NCI-H146 treated with DMSO at 0.1 percent for 48 hours (cell line): ENCODE results near the gene TMEM41B.
"Not testable (repeated sequence)": the region's sequence is repeated elsewhere in the genome, so short reads cannot be mapped to it uniquely, and the experiment has no call there.

Experiments
- DNase-seq: peaks from one replicate; lab custom pipeline; 2025; ENCODE audit not compliant: unreplicated experiment; lab: John Stamatoyannopoulos, UW

The TMEM41B gene

DNA sequence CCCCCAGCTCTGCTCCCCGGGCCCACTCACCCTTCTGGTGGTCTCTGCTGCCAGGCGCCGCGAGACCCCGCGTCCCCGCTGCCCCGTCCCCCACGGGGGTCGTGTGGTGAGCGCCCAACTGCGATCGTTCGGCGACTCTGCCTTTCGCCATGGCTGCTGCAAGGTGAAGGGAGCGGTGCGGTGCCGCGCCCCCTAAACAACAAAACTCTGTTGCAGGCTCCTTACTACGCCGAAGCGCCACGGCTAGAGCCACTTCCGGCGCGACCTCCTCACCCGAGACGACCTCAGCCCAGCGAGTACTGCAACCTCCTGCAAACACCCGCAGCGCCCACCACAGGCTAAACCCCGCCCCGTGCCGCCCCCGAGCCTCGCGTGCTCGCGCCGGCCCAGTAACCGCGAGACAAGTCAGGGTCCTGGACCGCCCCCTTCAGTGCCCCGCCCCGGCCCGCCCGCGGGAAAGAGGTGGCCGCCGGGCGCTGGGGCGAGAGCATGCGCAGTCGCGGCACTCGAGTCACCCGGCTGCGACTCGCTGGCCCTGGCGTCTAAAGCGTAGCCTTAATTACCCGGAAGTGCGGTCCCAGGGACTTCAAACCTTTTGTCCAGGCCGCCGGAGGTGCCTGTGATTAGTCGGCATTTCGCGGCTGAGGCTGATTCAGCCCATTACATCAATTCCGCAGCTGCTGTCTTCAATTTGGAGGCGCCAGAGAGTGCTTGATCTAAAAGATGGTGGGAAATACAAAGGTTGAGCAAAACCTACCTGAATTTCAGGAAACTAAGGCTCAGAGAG is at the start of gene TMEM41B:
Gene TMEM41B, minus strand, starts transcription at position 303 of the 787 bp plus-strand sequence. Its CDS starts 152 bp downstream, at position 151.
- peak; percentile 96 for DNase-seq

DNA sequence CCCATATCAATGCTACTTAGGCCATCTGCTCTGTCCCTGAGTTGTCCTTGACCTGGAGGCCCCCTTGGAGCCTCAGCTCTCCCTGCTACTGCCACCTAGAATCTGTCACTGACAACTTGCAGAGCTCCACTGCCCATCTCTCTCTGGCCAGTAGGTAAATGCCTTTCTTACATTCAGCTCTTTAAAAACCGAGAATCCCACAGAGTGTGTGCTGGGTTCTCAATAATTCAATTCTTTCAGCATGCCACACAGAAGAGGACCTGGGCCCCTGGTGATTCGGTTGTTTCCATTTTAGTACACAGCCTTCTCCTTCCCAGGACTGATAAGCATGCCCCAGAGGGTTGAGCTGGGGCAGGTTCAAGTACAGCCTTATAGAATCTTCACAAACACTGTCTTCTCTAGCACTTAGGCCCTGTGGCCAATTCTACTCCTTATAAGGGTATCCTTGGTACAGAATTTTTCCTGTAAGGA is 48.0 kb upstream of the TMEM41B start:
- DNase-seq: no peak

DNA sequence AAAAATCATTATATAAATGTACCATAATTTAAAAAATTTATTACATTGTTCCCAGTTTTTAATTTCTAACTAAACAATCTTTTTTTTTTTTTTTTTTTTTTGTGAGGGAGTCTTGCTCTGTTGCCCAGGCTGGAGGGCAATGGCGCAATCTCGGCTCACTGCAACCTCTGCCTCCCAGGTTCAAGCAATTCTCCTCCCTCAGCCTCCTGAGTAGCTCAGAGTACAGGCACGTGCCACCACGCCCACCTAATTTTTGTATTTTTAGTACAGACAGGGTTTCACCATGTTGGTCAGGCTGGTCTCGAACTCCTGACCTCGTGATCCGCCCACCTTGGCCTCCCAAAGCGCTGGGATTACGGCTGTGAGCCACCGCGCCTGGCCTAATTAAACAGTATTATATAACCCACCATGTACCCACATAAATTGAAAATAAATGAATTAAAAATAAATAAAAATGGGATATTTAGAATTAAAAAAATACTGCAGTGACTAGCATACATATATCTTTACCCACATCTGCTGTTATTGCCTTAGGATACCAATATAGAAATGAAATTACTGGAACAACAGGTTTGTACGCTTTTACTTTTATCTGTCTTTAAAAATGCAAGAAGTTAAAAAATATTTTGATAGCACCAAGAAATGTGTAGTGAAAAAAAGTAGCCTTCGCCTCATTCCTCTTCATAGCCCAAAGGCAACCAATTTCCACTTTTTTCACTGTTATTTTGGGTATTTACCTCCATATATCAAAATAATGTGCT is 46.6 kb upstream of the TMEM41B start:
- not testable (repeated sequence) for DNase-seq

GRCh38 chr11:9357041-9357440 is 42.6 kb upstream of the TMEM41B start:
- no peak for DNase-seq

DNA sequence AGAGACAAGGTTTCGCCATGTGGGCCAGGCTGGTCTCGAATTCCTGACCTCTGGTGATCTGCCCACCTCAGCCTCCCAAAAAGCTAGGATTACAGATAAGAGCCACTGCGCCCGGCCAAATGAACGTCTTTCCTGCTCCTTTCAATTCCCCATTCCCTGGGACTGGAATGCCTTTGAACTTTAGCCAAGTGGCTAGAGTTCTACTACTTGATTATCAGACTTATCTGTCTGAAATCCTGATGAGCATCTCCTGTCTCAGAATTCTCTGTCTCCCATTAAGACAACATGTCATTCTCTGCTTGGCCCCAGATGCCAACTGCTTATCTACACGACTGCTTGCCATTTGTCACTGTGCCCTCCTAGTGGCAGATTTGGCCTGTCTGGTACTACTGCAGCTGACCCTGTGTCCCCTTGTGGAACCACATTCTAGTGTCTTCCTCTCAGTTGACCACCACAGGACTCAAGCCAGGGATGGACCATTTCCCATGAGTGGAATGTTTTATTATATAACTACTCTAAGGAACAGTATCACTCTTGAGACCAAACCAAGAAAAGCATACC is 37.0 kb upstream of the TMEM41B start:
- DNase-seq: no peak

- DNase-seq: not testable (repeated sequence)
Observed at GRCh38 chr11:9347779-9348178, 33.4 kb upstream of the TMEM41B start.

GRCh38 chr11:9347100-9347499 is 32.7 kb upstream of the TMEM41B start:
- no peak for DNase-seq

DNA sequence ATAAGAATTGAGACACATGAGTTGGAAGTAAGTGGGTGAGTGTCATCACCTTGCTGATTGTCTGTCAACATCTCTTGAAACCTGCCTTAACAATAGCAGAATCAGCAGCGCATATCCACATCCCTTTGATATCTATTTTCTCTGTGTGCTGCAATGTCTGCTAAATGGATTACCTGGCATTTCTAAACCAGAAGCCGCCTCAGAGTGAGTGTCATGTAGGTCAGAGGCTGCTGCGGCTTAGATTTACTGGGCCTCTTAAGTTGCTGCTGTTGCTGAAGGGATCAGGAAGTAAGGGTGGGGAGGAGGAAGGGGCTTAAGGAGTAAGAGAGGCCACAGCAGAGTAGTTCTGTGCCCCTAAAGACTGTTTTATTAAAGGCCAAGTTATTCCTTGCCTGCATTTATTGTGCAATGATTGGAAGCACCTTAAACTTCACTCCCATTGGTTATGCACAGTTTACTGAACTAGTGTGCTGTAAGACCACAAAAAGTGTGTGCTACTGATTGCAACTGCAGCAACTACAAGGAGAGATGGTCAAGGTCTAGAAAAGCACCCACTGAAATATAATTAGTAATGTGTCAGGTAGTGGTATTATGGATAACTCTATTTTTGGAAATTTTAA is 29.8 kb upstream of the TMEM41B start:
- DNase-seq: no peak

DNA sequence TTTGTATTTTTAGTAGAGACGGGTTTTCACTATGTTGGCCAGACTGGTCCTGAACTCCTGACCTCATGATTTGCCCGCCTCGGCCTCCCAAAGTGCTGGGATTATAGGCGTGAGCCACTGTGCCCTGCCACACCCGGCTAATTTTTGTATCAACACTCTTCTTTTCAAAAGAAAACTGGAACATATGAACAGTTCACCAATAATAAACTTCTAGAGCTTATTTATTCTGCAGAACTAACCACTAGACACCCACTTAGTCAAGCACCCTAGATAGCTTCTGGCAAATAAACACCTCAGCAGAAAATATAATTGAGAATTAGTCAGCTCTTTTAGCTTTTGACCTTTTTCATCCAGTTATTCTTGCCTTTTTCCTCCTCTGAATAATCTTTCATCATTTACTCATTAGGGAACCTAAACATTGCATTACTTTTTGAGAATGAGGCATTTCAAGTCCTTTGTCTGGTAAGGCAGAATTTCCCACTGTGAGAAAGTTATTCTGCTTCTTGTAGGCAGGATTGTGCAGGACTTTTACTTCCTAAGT is 27.3 kb upstream of the TMEM41B start:
- no peak for DNase-seq

DNA sequence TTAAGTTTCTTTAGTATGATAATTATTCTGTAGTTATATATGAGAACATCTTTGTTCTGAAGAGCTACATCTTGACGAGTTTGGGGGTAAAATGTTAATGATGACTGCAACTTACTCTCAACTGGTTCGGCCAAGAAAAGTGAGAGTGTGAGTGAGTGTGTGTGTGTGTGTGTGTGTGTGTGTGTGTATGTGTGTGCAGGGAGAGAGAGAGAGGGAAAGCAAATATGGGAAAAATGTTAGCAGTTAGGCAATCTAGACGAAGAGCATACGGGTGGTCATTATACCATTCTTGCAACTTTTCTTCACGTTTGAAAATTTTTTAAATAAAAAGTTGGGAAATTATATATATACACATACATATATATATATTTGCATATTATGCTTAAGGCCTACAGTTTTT is 18.3 kb upstream of the TMEM41B start:
- DNase-seq: no peak

- DNase-seq: no peak
Observed at GRCh38 chr11:9330387-9331384, 16.3 kb upstream of the TMEM41B start.

GRCh38 chr11:9320047-9320446 is 5.7 kb upstream of the TMEM41B start:
- no peak for DNase-seq

DNA sequence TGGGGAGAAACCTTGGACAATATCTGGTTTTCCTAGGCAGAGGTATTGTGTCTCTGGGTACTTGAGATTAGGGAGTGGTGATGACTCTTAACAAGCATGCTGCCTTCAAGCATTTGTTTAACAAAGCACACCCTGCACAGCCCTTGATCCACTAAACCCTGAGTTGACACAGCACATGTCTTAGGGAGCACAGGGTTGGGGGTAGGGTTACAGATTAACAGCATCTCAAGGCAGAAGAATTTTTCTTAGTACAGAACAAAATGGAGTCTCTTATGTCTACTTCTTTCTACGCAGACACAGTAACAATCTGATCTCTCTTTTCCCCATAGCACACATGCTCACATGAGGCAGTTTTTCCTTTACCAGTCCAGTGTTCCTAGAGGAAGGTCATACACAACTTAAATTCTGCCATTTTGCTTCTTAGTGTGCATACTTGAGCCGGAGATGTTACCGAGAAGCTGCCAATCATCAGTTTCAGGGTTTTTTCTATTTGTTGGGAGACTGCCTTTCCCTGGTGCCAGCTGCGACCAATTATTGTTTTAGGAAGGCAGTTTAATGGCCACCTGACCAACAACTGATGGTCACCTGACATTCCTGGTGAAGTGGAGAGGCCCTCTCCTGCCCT is 5.1 kb upstream of the TMEM41B start:
- not testable (repeated sequence) for DNase-seq

DNA sequence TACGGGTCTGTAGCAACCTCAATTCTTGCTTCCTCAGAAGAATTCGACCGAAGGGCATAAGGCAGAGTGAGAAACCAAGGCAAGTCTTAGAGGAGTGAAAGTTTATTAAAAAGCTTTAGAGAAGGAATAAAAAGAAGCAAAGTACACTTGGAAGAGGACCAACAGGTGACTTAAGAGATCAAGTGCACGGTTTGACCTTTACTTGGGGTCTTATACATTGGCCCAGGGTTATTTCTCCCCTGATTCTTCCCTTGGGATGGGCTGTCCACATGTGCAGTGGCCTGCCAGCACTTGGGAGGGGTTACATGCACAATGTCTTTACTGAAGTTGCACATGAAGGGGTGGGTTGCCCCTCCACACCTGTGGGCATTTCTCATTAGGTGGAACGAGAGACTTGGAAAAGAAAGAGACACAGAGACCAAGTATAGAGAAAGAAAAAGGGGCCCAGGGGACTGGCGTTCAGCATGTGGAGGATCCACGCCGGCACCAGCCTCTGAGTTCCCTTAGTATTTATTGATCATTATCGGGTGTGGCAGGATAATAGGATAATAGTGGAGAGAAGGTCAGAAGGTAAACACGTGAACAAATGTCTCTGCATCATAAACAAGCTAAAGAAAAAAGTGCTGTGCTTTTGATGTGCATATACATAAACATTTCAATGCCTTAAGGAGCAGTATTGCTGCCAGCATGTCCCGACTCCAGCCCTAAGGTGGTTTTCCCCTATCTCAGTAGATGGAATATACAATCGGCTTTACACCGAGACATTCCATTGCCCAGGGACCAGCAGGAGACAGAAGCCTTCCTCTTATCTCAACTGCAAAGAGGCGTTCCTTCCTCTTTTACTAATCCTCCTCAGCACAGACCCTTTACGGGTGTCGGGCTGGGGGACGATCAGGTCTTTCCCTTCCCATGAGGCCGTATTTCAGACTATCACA is 4.3 kb upstream of the TMEM41B start:
- DNase-seq: not testable (repeated sequence)

DNA sequence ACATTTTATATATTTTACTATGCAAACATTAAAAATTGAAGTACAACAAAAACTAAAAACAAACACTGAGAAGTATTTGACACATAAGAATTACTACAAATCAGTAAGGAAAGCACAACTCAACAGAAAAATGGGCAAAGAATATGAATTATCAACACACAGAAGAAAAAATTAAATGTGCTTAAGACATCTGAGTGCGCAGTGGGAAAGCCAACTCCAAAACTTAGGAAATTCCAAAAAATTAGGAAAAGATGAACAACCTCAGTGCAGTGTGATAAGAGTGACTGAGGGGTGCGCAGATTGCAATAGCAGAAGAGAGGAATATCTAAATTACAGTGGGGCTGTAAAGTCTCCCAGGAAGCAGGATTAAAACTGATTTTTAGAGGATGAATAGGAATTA is 1.9 kb upstream of the TMEM41B start:
- DNase-seq: no peak

- DNase-seq: no peak
Observed at GRCh38 chr11:9315078-9315688, 790 bp upstream of the TMEM41B start.

- peak; percentile 21 for DNase-seq
Observed at GRCh38 chr11:9313648-9314290, 624 bp downstream of the TMEM41B start.
